Measurements from ENCODE around the gene NCKAP1. TPM values are rescaled to one million over a fixed set of nuclear protein-coding genes. Genes with fewer than 3 reads are reported as not detected.
"Not testable (repeated sequence)": the region's sequence is repeated elsewhere in the genome, so short reads cannot be mapped to it uniquely, and the experiment has no call there.

NCKAP1 gene
- total and polyA plus RNA-seq, 2 of the 4 experiments (the other 2 are of a cell fraction) = 91.1 to 160 TPM

GRCh38 chr2:182962641-182963040 is 75.6 kb downstream of the NCKAP1 start:
- TF ChIP-seq CEBPB (IDR thresholded peaks at IDR 0.05; ENCODE audit: low read depth, low read length) (no peak), MAFK (IDR thresholded peaks at IDR 0.05; ENCODE audit: low read depth, low read length) (peak; percentile 63), NFE2L2 (IDR thresholded peaks at IDR 0.05; ENCODE audit: low read depth, low read length) (no peak)
- Histone ChIP-seq H3K36me3 (ENCODE audit: control insufficient read depth, insufficient read depth, low read length) (peaks cover 13% of the 10 kb centered on the region), H3K9ac (ENCODE audit: low read depth, low read length) (no peak overlapping the region), H3K18ac (ENCODE audit: low read depth, low read length) (no peak overlapping the region), H2AFZ (replicated peaks; ENCODE audit: low read length, poor library complexity) (no peak overlapping the region), H3K9me3 (ENCODE audit: control insufficient read depth, insufficient read depth, low read length) (no peaks in the 10 kb centered on the region), H4K8ac (ENCODE audit: low read depth in 2 of 2, low read length in 2 of 2) (no peak overlapping the region), H2AK5ac (ENCODE audit: low read depth, low read length) (no peak overlapping the region), H3K23ac (ENCODE audit: low read depth, low read length) (no peak overlapping the region), H3K14ac (replicated peaks; ENCODE audit: low read depth, low read length) (no peak overlapping the region), H2BK20ac (ENCODE audit: low read depth, low read length) (no peak overlapping the region), H3K27me3 (ENCODE audit: control insufficient read depth, insufficient read depth, low read length) (no peaks in the 10 kb centered on the region), H3K4me2 (ENCODE audit: low read depth, low read length) (no peak overlapping the region), H4K5ac (ENCODE audit: low read depth, low read length) (no peak overlapping the region), H2AK9ac (replicated peaks; ENCODE audit: low read depth, low read length, poor library complexity) (no peak overlapping the region), H4K20me1 (ENCODE audit: insufficient read depth, low read length) (no peaks in the 10 kb centered on the region), H3K9me1 (ENCODE audit: insufficient read depth, low read length) (no peaks in the 10 kb centered on the region), H3K79me1 (ENCODE audit: low read depth in 1 of 2, low read length in 2 of 2) (peaks cover 3 to 7% of the 10 kb centered on the region in 2 experiments; a peak in 3 of 4 replicates), H2BK120ac (ENCODE audit: low read depth, low read length) (no peak overlapping the region), H3K27ac (ENCODE audit: insufficient read depth, low read length) (no peak overlapping the region), H3K4me3 (ENCODE audit: insufficient read depth, low read depth, low read length) (no peak overlapping the region), H3K4me1 (ENCODE audit: control insufficient read depth, insufficient read depth, low read length) (no peaks in the 10 kb centered on the region), H4K91ac (ENCODE audit: insufficient read depth, low read depth, low read length) (no peak overlapping the region), H3K56ac (ENCODE audit: extremely low read depth, insufficient read depth, low read length) (no peak overlapping the region), H2BK15ac (ENCODE audit: low read depth, low read length) (no peak overlapping the region), H3K4ac (ENCODE audit: low read depth, low read length) (no peak overlapping the region), H2BK5ac (ENCODE audit: low read depth, low read length, poor library complexity, severe bottlenecking) (no peak overlapping the region)
- no CpG with 5 or more reads among the region's 2 CpGs for WGBS, 2 experiments (ENCODE audit: extremely low coverage in 2 of 2, insufficient read length in 1 of 2)
- DNase-seq (no peak), ATAC-seq (ENCODE audit: low read depth) (no peak; the same call in 1 of the 2 replicates)
- ChIA-PET CTCF (no interaction called here), POLR2A (ENCODE audit: unreplicated experiment) (no interaction called here)
- no TSS peak for BruUV-seq (replicated peaks)
- intact Hi-C loops (cut with micrococcal nuclease) = no loop called here
- in situ Hi-C loops (cut with MboI; ENCODE audit: low sequenced_read_pairs) = no loop called here
- dilution Hi-C loops (cut with HindIII; ENCODE audit: low sequenced_read_pairs, unreplicated experiment) = no loop called here

GRCh38 chr2:182960869-182961268 is 77.4 kb downstream of the NCKAP1 start:
- H4K5ac ChIP-seq (ENCODE audit: low read depth, low read length); H2BK120ac ChIP-seq (ENCODE audit: low read depth, low read length); H3K9ac ChIP-seq (ENCODE audit: low read depth, low read length); H3K4ac ChIP-seq (ENCODE audit: low read depth, low read length); H3K27ac ChIP-seq (ENCODE audit: insufficient read depth, low read length); H2BK5ac ChIP-seq (ENCODE audit: low read depth, low read length, poor library complexity, severe bottlenecking); H3K4me1 ChIP-seq (ENCODE audit: control insufficient read depth, insufficient read depth, low read length); H4K20me1 ChIP-seq (ENCODE audit: insufficient read depth, low read length); POLR2A ChIA-PET (ENCODE audit: unreplicated experiment); H4K91ac ChIP-seq (ENCODE audit: insufficient read depth, low read depth, low read length); H2AK5ac ChIP-seq (ENCODE audit: low read depth, low read length); H2BK15ac ChIP-seq (ENCODE audit: low read depth, low read length); dilution Hi-C loops (cut with HindIII; ENCODE audit: low sequenced_read_pairs, unreplicated experiment); H3K27me3 ChIP-seq (ENCODE audit: control insufficient read depth, insufficient read depth, low read length); H3K14ac ChIP-seq (replicated peaks; ENCODE audit: low read depth, low read length); H3K9me3 ChIP-seq (ENCODE audit: control insufficient read depth, insufficient read depth, low read length); H3K18ac ChIP-seq (ENCODE audit: low read depth, low read length); CTCF ChIA-PET; H4K8ac ChIP-seq (ENCODE audit: low read depth in 2 of 2, low read length in 2 of 2); intact Hi-C loops (cut with micrococcal nuclease); BruUV-seq (replicated peaks); H3K4me2 ChIP-seq (ENCODE audit: low read depth, low read length); H3K23ac ChIP-seq (ENCODE audit: low read depth, low read length); H2AFZ ChIP-seq (replicated peaks; ENCODE audit: low read length, poor library complexity); H3K4me3 ChIP-seq (ENCODE audit: insufficient read depth, low read depth, low read length); H2BK20ac ChIP-seq (ENCODE audit: low read depth, low read length); DNase-seq; H3K56ac ChIP-seq (ENCODE audit: extremely low read depth, insufficient read depth, low read length); H2AK9ac ChIP-seq (replicated peaks; ENCODE audit: low read depth, low read length, poor library complexity); H3K9me1 ChIP-seq (ENCODE audit: insufficient read depth, low read length); in situ Hi-C loops (cut with MboI; ENCODE audit: low sequenced_read_pairs); ATAC-seq (ENCODE audit: low read depth): not testable (repeated sequence)
- WGBS, 2 experiments (ENCODE audit: extremely low coverage in 2 of 2, insufficient read length in 1 of 2) = no CpG with 5 or more reads among the region's 2 CpGs
- peaks cover 3 to 10% of the 10 kb centered on the region in 2 experiments; a peak in 3 of 4 replicates for H3K79me1 ChIP-seq (ENCODE audit: low read depth in 1 of 2, low read length in 2 of 2)
- peaks cover 10% of the 10 kb centered on the region for H3K36me3 ChIP-seq (ENCODE audit: control insufficient read depth, insufficient read depth, low read length)
